Lung microvascular endothelial cell (primary cell): Measurements from ENCODE around the gene C1QTNF2. TPM values are rescaled to one million over a fixed set of nuclear protein-coding genes. Genes with fewer than 3 reads are reported as not detected.

ENCODE experiments used
- DNase-seq, 2 donors: peaks; one replicate each; pipeline versions ENCODE4 v3.0.0 to v3.0.0-alpha.2; 2010; ENCODE audit warnings: low read depth in 2 of 2
- total RNA-seq: library from RNA; depleted of rRNA; stranded (reverse); fragments of >200 nt; gene quantifications from 2 replicates; pipeline ENCODE4 v1.2.1, GENCODE V29; 2014

The C1QTNF2 gene
- total RNA-seq, 1 donor from 2014 or later, result 0.20 TPM

GRCh38 chr5:160375166-160375565, 4.7 kb upstream of the C1QTNF2 start:
- no peak for DNase-seq

GRCh38 chr5:160371294-160371693, 868 bp upstream of the C1QTNF2 start:
- DNase-seq, result no peak

GRCh38 chr5:160370713-160371034, 248 bp upstream of the C1QTNF2 start:
- DNase-seq, result no peak

- no peak for DNase-seq
Measured at GRCh38 chr5:160367885-160368284, 2.5 kb downstream of the C1QTNF2 start.

GRCh38 chr5:160367261-160367660, 3.2 kb downstream of the C1QTNF2 start:
- DNase-seq, result no peak

- no peak for DNase-seq
Measured at GRCh38 chr5:160366230-160366629, 4.2 kb downstream of the C1QTNF2 start.

- no peak for DNase-seq
Measured at GRCh38 chr5:160363660-160364395, 6.6 kb downstream of the C1QTNF2 start.

GRCh38 chr5:160363211-160363610, 7.2 kb downstream of the C1QTNF2 start:
- no peak for DNase-seq

- DNase-seq, result no peak
Measured at GRCh38 chr5:160361624-160362228, 8.7 kb downstream of the C1QTNF2 start.

GRCh38 chr5:160360310-160360709, 10.1 kb downstream of the C1QTNF2 start:
- no peak for DNase-seq

GRCh38 chr5:160359816-160360215, 10.6 kb downstream of the C1QTNF2 start:
- no peak for DNase-seq

- no peak for DNase-seq
Measured at GRCh38 chr5:160359242-160359641, 11.2 kb downstream of the C1QTNF2 start.

- DNase-seq, result no peak
Measured at GRCh38 chr5:160357861-160358411, 12.5 kb downstream of the C1QTNF2 start.

- DNase-seq, result no peak
Measured at GRCh38 chr5:160357394-160357793, 13.0 kb downstream of the C1QTNF2 start.

GRCh38 chr5:160356550-160357347, 13.7 kb downstream of the C1QTNF2 start:
- no peak for DNase-seq

- DNase-seq, result no peak
Measured at GRCh38 chr5:160354666-160355065, 15.8 kb downstream of the C1QTNF2 start.

GRCh38 chr5:160353379-160353778, 17.0 kb downstream of the C1QTNF2 start:
- no peak for DNase-seq

- no peak for DNase-seq
Measured at GRCh38 chr5:160352308-160352707, 18.1 kb downstream of the C1QTNF2 start.

GRCh38 chr5:160349935-160350303, 20.5 kb downstream of the C1QTNF2 start:
- no peak for DNase-seq

- DNase-seq, result no peak
Measured at GRCh38 chr5:160349249-160349934, 21.0 kb downstream of the C1QTNF2 start.

GRCh38 chr5:160348080-160348479, 22.3 kb downstream of the C1QTNF2 start:
- no peak for DNase-seq

GRCh38 chr5:160347448-160347847, 23.0 kb downstream of the C1QTNF2 start:
- no peak for DNase-seq
